Measurements from ENCODE around the gene COMMD7. TPM values are rescaled to one million over a fixed set of nuclear protein-coding genes. Genes with fewer than 3 reads are reported as not detected.

COMMD7 gene
- polyA plus RNA-seq, 1 experiment = 84.8 TPM

- CTCF ChIA-PET = interaction anchor here (0.6 to 1.4 kb wide), 5 partner anchors 9 to 248 kb away, joined by 3 to 7 read pairs (median 3); partner anchors contain the start of gene C20orf203
- no peak for DNase-seq (ENCODE audit: low read depth, low spot score)
These were observed 81.3 kb downstream of the COMMD7 start for GRCh38 chr20:32661820-32662528.

GRCh38 chr20:32660661-32661060 is 82.6 kb downstream of the COMMD7 start:
- ChIA-PET CTCF (interaction anchor here (1.2 kb wide), 1 partner anchor 8 kb away, joined by 3 read pairs; no protein-coding TSS in a partner anchor), POLR2A (no interaction called here)
- no peaks in the 10 kb centered on the region for H3K27me3 ChIP-seq (ENCODE audit: control insufficient read depth, insufficient read depth, low read length)
- peaks cover 4% of the 10 kb centered on the region; the same call in 1 of the 2 replicates for H3K9me3 ChIP-seq (ENCODE audit: control insufficient read depth, insufficient read depth, low read length)
- TF ChIP-seq CTCF (IDR thresholded peaks at IDR 0.05; ENCODE audit: low read depth, low read length) = no peak
- no peak overlapping the region for H3K27ac ChIP-seq (ENCODE audit: low read depth, low read length)
- H3K4me3 ChIP-seq (ENCODE audit: low read depth, low read length) = no peak overlapping the region
- DNase-seq (ENCODE audit: low read depth, low spot score) = no peak

More at GRCh38 chr20:32661820-32662528, 81.3 kb downstream of the COMMD7 start:
- no peak for TF ChIP-seq CTCF (IDR thresholded peaks at IDR 0.05; ENCODE audit: low read depth, low read length)
- H3K27me3 ChIP-seq (ENCODE audit: control insufficient read depth, insufficient read depth, low read length) = no peaks in the 10 kb centered on the region
- no peak overlapping the region for H3K27ac ChIP-seq (ENCODE audit: low read depth, low read length)
- peaks cover 4% of the 10 kb centered on the region; the same call in 1 of the 2 replicates for H3K9me3 ChIP-seq (ENCODE audit: control insufficient read depth, insufficient read depth, low read length)
- POLR2A ChIA-PET = no interaction called here
- no peak overlapping the region for H3K4me3 ChIP-seq (ENCODE audit: low read depth, low read length)

GRCh38 chr20:32656827-32657226 is 86.4 kb downstream of the COMMD7 start:
- ChIA-PET CTCF (interaction anchor here (10.2 kb wide), 1 partner anchor 137 kb away, joined by 242 read pairs; no protein-coding TSS in a partner anchor), POLR2A (no interaction called here)
- peaks cover 4% of the 10 kb centered on the region; the same call in 1 of the 2 replicates for H3K9me3 ChIP-seq (ENCODE audit: control insufficient read depth, insufficient read depth, low read length)
- no peak overlapping the region for H3K27ac ChIP-seq (ENCODE audit: low read depth, low read length)
- H3K27me3 ChIP-seq (ENCODE audit: control insufficient read depth, insufficient read depth, low read length) = no peaks in the 10 kb centered on the region
- TF ChIP-seq CTCF (IDR thresholded peaks at IDR 0.05; ENCODE audit: low read depth, low read length) = no peak
- no peak for DNase-seq (ENCODE audit: low read depth, low spot score)
- no peak overlapping the region for H3K4me3 ChIP-seq (ENCODE audit: low read depth, low read length)

- Histone ChIP-seq H3K27me3 (ENCODE audit: control insufficient read depth, insufficient read depth, low read length) (no peaks in the 10 kb centered on the region), H3K9me3 (ENCODE audit: control insufficient read depth, insufficient read depth, low read length) (peaks cover 4% of the 10 kb centered on the region; the same call in 1 of the 2 replicates), H3K4me3 (ENCODE audit: low read depth, low read length) (no peak overlapping the region), H3K27ac (ENCODE audit: low read depth, low read length) (no peak overlapping the region)
- DNase-seq (ENCODE audit: low read depth, low spot score) = no peak
- TF ChIP-seq CTCF (IDR thresholded peaks at IDR 0.05; ENCODE audit: low read depth, low read length) = no peak
- CTCF ChIA-PET = interaction anchor here (10.2 kb wide), 1 partner anchor 136 kb away, joined by 242 read pairs; no protein-coding TSS in a partner anchor
- POLR2A ChIA-PET = no interaction called here
These were observed 87.3 kb downstream of the COMMD7 start for GRCh38 chr20:32655903-32656512.
